ENCODE measurements around the gene RHOB.
"Not testable (repeated sequence)": the region's sequence is repeated elsewhere in the genome, so short reads cannot be mapped to it uniquely, and the experiment has no call there.

RHOB gene

GRCh38 chr2:20454036-20454981 lies 7.4 kb downstream of the RHOB start:
- DNase-seq (ENCODE audit: low read depth) = no peak

- no peak for DNase-seq (ENCODE audit: low read depth)
Observed at GRCh38 chr2:20455076-20455587, 8.3 kb downstream of the RHOB start.

DNA sequence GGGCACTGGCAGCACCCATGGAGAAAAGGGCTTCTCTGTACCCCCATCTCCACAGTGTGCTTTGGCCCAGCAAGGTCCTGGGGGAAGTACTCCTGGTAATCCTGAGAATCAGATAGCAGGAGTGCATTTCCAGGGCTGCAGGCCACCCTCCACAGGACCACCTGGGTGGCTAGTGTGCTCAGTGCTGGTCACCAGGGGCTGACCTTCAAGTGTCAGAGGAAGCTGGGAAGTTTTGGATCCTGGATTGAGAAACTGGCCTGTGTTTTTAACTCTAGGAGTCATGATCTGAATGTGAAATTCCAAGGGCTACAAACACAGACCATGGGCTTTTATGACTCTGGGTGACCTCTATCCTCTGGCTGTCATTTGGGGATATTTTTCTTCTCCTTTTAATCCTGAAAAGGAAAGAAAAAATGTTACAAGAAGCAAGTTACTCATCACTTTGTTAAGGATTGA lies 9.3 kb downstream of the RHOB start:
- no peak for DNase-seq (ENCODE audit: low read depth)

DNA sequence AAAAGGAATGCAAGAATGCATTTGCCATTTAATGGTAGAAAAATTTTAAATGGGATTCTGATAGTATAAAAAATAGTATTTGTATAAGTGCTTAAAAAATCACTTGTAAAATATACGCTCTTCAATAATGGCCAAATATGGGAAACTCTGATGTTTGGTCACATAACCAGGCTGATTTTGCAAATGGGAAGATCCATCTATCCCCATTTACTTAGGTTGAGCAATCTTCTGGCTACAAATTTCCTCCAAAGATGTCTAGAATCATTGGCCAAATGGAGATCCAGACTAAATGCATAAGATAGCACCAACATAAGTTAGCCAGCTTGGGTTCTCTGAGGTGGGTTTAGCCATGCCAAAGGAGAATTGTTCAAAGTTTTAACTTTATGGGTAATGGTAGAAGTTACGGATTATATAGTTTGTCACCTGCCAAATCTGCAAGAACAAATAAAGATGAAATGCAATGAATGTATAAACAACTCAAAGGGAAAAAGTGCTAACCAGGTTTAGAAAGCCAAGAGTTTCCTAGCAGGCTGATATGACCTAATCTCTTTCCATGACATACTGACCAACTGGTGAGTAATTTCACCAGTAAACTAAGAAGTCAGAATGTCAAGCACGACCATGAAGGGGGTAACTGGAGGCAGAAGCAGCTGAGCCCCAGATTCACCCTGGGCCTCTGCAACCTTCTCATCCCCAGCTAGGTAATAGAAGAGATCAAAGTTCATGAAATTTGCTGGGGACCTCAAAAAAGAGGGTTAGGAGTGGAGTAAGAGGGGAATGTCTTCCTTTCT lies 10.0 kb downstream of the RHOB start:
- DNase-seq (ENCODE audit: low read depth) = peak; percentile 88

DNA sequence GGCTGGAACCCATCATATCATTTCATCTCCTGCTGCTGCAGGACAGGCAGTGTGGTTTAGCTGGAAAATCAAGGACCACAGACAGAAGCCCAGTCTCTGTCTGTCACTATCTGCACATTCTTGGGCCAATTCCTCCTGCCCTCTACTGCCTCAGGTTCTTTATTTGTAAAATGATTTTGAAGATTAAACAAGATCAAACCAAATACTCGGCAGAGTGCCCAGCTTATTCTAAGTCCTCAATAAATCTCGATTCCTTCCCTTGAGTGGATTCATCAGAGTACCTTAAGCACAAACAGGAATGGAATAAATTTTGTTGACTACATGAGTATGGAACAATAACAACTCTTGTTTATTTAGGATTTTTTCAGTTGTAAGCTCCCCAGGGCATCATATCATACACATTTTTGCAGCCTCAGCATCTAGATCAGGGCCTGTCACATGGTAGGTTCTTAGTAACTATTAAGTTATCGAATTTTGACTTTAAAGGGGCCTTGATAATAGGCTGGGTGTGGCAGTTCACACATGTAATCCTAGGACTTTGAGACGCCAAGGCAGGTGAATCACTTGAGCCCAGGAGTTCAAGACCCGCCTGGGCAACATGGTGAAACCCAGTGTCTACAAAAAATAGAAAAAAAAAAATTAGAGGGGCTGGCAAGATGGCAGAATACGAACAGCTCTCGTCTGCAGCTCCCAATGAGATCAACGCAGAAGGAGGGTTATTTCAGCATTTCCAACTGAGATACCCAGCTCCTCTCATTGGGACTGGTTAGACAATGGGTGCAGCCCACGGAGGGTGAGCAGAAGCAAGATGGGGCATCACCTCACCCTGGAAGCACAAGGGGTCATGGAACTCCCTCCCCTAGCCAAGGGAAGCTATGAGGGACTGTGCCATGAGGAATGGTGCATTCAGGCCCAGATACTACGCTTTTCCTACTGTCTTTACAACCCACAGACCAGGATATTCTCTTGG lies 11.1 kb downstream of the RHOB start:
- DNase-seq (ENCODE audit: low read depth) = no peak

DNA sequence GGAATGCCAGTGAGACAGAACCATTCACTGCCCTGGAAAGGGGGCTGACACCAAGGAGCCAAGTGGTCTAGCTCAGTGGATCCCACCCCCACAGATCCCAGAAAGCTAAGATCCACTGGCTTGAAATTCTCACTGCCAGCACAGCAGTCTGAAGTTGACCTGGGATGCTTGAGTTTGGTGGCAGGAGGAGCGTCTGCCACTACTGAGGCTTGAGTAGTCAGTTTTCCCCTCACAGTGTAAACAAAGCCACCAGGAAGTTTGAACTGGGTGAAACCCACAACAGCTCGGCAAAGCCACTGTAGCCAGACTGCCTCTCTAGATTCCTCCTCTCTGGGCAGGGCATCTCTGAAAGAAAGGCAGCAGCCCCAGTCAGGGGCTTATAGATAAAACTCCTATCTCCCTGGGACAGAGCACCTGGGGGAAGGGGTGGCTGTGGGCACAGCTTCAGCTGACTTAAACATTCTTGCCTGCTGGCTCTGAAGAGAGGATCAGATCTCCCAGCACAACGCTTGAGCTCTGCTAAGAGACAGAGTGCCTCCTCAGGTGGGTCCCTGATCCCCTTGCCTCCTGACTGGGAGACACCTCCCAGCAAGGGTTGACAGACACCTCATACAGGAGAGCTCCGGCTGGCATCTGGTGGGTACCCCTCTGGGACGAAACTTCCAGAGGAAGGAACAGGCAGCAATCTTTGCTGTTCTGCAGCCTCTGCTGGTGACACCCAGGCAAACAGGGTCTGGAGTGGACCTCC lies 12.0 kb downstream of the RHOB start:
- not testable (repeated sequence) for DNase-seq (ENCODE audit: low read depth)

DNA sequence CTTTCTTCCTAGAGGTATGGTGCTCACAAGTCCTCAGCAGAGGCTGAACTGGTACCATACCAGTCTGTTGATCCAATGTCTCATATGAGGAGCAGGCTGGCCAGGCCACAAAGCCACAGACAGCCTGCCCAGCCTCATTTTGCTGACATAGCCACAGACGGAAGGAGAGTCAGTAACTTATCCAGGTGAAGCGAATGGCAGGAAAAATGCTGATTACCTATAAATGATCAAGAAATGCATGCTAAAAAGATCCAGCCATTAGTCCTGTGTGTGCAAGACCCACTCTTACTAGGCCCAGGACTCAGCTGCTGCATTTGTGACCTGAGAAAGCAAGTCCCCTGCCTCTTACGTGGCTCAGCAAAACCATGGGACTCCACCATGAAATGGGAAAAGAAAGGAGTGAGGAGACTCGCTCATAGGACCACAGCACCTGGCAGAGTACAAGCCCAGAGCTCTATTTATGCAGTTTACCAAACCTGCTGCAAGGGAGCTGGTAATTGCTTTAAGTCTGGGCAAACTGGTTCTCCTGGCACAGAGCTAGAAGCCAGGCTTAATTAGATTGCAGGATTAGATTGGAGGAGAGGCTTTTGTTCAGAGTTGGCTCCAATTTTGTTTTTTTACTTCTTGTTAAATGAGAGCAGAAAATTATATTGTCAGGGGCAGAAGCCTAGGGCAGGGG lies 19.0 kb downstream of the RHOB start:
- no peak for DNase-seq (ENCODE audit: low read depth)

GRCh38 chr2:20467789-20468548 lies 21.1 kb downstream of the RHOB start:
- no peak for DNase-seq (ENCODE audit: low read depth)

DNA sequence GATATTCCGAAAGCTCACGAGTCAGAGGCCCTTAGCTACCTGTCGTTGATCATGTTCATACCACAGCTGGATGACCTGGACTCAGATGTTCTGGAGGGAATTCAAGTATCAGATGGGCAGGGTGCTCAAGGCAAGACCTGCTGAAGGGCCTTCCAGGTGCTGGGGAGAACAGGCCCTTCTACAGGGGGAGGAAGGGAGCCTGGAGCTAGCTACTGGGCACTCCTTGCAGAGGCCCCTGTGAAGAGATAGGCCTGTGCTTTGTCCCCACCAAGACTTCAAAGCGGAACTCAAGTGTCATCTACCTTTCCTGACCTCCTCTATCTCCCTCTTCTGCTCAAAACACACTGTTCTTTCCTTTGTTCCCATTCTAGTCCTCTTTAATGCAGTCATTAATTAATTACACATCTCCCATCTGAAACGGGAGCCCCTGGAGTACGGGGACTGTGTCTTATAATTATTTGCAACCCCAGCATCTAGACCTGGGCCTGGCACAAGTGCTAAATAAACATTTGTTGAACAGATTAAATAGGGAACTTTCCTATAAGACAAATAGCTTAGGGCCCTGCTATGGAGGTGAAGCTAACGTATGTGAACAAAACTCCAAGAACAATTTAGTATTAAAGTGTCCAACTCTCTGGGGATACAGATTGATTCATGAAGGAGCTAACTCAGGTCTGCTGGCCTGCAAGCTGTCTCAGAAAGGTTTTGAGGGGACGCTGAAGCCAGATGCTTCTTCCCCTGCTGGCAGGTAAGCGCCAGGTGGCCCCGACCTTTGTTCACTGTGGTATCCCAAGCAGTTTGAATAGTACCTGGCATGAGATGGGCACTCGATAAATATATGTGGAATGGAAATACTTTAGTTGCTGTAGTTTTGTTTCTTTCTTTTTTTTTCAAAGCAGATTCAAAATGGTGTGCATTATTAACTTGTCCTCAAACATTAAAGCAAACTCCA lies 22.0 kb downstream of the RHOB start:
- DNase-seq (ENCODE audit: low read depth) = no peak

DNA sequence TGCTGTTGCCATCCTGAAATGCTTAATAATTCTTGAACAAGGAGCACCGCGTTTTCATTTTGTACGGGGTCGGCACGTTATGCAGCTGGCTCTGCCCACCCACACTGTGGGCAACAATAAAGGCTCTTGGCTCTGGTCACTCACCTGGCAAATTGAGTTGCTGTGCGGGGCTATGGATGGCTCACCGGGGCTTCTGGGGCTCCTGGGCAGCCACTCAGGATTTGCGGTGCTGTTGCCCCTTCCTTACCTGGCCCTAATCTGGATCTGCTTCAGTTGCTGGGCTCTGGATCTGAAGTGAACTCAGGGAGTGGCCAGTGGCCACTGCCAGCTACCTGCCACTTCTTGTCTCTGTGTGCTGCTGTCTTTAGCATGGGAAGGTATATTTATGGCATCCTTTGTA lies 22.7 kb downstream of the RHOB start:
- DNase-seq (ENCODE audit: low read depth) = no peak

DNA sequence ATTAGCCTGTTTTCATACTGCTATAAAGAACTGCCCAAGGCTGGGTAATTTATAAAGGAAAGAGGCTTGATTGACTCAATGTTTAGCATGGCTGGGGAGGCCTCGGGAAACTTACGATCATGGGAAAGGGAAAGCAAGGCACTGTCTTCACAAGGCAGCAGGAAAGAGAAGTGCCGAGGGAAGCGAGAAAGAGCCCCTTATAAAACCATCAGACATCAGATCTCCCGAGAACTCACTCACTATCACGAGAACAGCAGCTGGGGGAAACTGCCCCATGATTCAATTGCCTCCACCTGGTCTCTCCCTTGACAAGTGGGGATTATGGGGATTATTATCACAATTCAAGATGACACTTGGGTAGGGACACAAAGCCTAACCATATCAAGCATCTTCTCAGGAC lies 23.3 kb downstream of the RHOB start:
- no peak for DNase-seq (ENCODE audit: low read depth)

DNA sequence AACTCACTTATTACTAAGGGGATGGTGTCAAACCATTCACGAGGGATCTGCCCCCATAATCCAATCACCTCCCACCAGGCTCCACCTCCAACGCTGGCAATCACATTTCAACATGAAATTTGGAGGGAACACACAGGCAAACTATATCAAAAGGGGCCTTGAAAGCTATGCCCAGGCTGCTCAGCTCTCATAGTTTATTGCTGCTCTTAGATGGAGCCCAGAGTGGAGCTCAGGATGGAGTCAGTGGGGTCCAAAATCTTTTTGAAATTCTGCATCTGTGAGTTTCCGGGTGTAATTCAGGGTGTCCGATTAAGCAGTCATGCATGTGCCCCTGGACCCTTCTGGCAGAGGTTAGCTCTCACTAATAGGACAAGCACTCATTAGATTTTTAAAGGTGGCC lies 24.3 kb downstream of the RHOB start:
- no peak for DNase-seq (ENCODE audit: low read depth)

DNA sequence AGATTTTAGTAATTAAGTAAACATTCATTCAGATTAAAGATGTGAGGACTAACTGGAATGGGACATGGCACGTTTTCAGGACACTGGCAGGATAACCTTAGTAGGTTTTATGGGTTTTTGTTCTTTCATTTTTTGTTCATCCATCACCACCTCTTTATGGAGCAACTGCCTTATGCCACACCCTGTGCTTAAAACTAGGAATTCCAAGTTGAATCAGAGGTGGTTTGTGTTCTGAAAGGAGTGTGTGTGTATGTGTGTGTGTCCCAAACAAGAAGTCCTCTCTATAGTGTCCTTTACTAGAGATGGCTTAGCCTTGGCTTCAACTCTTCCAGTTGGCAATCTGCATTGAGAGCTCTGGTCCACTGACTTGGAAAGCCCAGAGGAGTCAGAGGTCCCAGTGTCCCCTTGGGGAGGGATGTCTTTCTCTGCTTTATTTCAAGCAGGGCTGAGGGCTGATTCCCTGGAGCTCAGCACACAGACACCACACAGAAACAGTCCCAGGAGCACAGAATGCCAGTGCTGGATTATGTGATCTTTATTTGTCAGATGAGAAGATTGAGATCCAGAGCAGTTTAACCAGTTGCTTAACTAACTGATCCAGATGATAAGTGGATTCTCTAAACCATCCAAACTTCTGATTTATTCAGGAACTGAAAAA lies 25.2 kb downstream of the RHOB start:
- DNase-seq (ENCODE audit: low read depth) = no peak

DNA sequence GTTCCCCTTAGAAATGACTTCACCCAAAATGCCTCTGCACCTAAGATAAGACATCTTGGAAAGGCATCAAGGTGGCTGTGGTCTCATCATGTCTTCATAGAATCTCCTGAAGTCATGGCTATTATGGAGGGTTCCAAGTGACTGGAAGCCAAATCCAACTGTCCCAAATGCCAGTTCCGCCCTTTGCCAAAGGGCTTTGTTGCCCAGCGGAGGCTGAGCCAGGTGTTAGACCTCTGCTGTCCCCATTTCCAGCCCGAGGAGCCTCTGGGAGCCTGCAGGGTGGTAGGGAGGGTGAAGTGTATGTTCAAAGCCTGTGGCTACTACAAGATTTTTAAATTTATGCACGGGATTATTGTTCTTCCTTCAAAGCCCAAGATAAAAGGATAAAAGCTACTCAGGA lies 25.7 kb downstream of the RHOB start:
- DNase-seq (ENCODE audit: low read depth) = no peak

DNA sequence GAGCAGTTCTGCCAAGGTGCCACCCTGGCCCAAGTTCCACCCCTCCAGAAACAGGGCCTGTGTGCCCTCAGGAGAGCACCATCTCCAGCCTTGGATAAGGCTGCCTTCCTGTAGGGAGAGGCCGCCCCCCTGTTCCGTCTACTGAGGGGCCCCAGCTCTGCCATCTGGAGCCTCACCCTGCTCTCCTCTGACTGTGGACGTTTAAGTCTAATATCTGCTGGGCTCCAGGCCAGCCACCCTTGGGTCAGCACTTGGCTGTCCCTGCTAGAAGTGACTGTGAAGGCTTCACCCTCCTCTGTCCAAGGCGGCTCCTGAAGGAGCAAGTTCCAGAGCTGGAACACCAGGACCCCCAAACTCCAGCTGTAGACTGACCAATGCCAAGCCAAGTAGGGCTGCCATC lies 26.3 kb downstream of the RHOB start:
- DNase-seq (ENCODE audit: low read depth) = no peak

DNA sequence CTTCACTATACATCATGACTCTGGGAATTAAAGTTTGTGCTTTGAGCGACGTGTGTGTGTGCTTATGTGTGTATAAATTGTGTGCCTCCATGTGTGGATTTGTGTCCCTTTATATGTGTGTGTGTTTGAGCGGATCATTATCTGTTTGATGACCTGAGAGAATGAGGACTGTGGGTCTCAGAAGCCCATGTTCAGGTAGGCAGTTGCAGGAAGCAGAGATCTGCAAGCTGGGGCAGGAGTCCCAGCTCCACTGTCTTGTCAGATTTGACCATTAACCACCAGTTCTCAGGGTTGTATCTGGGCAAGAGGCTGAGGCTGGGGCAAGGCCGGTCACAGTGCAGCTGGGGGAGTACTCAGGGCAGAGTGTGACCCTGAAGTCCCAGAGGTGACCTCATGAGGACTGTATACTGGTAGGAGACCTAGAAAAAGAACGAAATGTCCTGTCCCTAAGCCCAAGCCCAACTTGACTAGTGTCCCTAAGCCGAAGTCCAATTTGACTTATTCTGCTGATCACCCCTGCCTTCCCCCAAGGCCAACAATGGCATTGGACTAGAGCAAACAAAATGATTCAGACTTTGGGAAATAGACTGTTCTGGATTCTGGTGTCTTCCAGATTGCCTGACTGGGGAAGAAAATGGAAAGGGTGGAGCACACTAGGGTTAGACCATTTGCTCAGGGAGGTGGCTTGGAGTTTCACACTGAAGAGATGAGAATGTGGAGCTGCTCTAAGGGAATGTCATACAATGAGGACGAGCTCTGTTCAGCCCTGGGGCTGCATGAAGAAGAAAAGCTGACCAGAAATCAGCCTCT lies 28.1 kb downstream of the RHOB start:
- no peak for DNase-seq (ENCODE audit: low read depth)

- DNase-seq (ENCODE audit: low read depth) = no peak
Observed at GRCh38 chr2:20475567-20475952, 28.7 kb downstream of the RHOB start.
